GM19193 (cell line): ENCODE results near the gene SCUBE1.

ENCODE experiments used
- POLR2A ChIP-seq: IDR thresholded peaks from 4 replicates; pipeline ENCODE4 v1.6.1; 2011; ENCODE audit not compliant: insufficient read depth, insufficient read length; ENCODE audit errors: extremely low read depth

SCUBE1 gene

GRCh38 chr22:43260331-43261231, 82.6 kb downstream of the SCUBE1 start:
- TF ChIP-seq POLR2A, result no peak

GRCh38 chr22:43257961-43258360, 85.2 kb downstream of the SCUBE1 start:
- no peak for TF ChIP-seq POLR2A

GRCh38 chr22:43257549-43257948, 85.6 kb downstream of the SCUBE1 start:
- TF ChIP-seq POLR2A, result no peak

- no peak for TF ChIP-seq POLR2A
Measured at GRCh38 chr22:43256976-43257545, 86.1 kb downstream of the SCUBE1 start.

GRCh38 chr22:43256569-43256968, 86.6 kb downstream of the SCUBE1 start:
- TF ChIP-seq POLR2A, result no peak

- TF ChIP-seq POLR2A, result no peak
Measured at GRCh38 chr22:43255299-43255698, 87.9 kb downstream of the SCUBE1 start.

- TF ChIP-seq POLR2A, result no peak
Measured at GRCh38 chr22:43253839-43254238, 89.3 kb downstream of the SCUBE1 start.

GRCh38 chr22:43252319-43252718, 90.9 kb downstream of the SCUBE1 start:
- no peak for TF ChIP-seq POLR2A

- no peak for TF ChIP-seq POLR2A
Measured at GRCh38 chr22:43249789-43250471, 93.2 kb downstream of the SCUBE1 start.

GRCh38 chr22:43247546-43248260, 95.5 kb downstream of the SCUBE1 start:
- TF ChIP-seq POLR2A, result no peak

- TF ChIP-seq POLR2A, result no peak
Measured at GRCh38 chr22:43246188-43246587, 97.0 kb downstream of the SCUBE1 start.

- TF ChIP-seq POLR2A, result no peak
Measured at GRCh38 chr22:43245717-43246116, 97.5 kb downstream of the SCUBE1 start.

GRCh38 chr22:43244803-43245527, 98.2 kb downstream of the SCUBE1 start:
- no peak for TF ChIP-seq POLR2A

GRCh38 chr22:43244402-43244801, 98.8 kb downstream of the SCUBE1 start:
- no peak for TF ChIP-seq POLR2A
